Activated naive CD4-positive, alpha-beta T cell treated with Interleukin-2 at 50 U/mL for 16 hours (primary cell): ENCODE data around the gene SNURF.
"Not testable (repeated sequence)": the region's sequence is repeated elsewhere in the genome, so short reads cannot be mapped to it uniquely, and the experiment has no call there.

Experiments
- DNase-seq: peaks from one replicate; pipeline ENCODE4 v3.0.0-alpha.2; 2020

SNURF gene, protein sequence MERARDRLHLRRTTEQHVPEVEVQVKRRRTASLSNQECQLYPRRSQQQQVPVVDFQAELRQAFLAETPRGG

DNA sequence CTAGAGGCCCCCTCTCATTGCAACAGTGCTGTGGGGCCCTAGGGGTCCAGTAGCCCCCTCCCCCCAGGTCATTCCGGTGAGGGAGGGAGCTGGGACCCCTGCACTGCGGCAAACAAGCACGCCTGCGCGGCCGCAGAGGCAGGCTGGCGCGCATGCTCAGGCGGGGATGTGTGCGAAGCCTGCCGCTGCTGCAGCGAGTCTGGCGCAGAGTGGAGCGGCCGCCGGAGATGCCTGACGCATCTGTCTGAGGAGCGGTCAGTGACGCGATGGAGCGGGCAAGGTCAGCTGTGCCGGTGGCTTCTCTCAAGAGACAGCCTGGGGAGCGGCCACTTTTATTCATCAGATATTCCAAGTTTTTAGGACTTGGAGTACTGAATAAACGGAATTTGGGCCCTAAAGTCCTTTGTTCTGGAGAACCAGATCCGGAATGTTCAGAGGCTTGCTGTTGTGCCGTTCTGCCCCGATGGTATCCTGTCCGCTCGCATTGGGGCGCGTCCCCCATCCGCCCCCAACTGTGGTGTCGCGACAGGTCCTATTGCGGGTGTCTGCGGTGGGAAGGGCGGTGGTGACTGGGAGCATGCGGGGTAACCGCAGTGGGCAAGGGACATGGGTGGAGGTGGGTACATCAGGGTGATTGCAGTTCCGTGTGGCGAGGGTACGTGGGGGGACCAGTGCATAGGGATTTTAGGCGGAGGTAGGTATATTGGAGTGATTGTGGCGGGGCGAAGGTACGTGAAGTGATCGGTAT, at the start of gene SNURF, which contains the start of gene SNRPN:
TSS of gene SNURF (plus strand) at position 205 of the 748 bp plus-strand sequence. CDS start at position 267, 62 bp downstream.
TSS of gene SNRPN (plus strand) at position 205 of the 748 bp plus-strand sequence. CDS start 19,467 bp downstream, outside the sequence.
- DNase-seq = peak; percentile 66

DNA sequence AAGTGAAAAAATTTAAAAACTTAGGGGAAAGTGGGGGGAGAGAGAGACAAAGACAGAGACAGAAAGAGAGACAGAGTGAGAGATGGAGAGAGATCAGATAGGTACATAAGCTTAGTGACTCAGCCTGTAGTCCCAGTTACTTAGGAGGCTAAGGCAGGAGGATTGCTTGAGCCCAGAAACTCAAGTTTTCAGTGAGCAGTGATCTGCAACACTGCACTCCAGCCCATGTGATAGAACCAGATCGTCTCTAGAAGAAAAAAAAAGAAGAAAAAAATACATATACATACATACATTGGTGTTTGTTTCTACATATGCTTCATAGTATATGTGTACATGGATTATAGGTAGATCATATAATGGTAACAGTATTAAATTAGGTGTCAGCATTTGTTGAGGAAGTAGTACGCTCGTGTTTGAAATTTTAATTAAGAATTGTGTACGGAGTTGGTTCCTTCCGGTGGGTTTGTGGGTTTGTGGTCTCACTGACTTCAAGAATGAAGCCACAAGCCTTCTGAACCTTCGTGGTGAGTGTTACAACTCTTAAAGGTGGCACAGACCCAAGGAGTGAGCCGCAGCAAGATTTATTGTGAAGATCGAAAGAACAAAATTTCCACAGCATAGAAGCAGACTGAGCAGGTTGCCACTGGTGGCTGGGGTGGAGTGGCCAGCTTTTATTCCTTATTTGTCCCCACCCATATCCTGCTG, 38.3 kb upstream of the SNURF start:
- no peak for DNase-seq

DNA sequence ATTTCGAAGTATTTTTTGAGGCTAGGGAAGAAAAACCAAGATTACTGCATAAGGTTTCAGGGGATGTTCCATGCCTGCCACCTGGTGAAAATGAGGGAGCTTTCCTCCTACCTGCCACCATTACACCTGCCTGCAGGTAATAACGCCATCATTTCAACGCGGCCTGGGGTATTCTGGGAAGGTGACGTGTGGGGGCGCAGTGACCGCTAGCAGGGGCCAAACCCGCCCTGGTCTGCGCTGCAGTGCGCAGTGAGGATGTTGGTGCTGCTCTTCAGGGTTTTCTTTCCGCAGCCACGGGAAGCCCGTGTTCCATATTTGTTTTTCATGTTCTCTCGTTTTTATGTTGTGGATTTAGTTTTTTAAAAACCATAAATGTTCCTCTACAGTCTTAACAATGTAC, 37.4 kb upstream of the SNURF start:
- no peak for DNase-seq

DNA sequence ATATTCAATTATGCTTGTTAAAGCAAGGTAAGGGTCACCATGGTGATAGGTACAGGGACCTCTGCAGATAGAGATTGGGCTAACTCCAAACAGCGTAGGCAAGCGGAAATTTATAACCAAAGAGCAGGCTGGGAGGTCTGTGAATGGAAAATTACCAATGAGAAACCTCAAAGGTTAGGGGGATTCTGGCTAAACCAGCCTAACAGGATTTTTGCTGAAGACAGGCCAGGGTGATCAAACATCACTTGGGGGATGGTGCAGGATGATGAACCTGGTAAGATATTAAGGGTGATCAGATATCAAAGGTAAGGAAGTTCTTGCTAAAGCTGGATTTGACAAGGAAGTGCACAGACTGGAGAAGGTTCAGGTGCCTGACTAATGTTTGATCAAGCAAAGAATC, 35.3 kb upstream of the SNURF start:
- no peak for DNase-seq

DNA sequence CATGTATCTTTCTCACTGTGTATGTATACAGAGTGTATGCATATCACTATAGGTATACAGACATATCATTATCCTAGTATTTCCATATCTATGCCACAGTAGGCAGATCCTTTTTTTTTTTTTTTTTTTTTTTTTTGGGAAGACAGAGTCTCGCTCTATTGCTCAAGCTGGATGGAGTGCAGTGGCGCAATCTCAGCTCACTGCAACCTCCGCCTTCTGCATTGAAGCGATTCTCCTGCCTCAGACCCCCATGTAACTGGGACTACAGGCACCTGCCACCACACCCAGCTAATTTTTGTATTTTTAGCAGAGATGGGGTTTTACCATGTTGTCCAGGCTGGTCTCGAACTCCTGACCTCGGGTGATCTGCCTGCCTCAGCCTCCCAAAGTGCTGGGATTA, 32.0 kb upstream of the SNURF start:
- DNase-seq = not testable (repeated sequence)

DNA sequence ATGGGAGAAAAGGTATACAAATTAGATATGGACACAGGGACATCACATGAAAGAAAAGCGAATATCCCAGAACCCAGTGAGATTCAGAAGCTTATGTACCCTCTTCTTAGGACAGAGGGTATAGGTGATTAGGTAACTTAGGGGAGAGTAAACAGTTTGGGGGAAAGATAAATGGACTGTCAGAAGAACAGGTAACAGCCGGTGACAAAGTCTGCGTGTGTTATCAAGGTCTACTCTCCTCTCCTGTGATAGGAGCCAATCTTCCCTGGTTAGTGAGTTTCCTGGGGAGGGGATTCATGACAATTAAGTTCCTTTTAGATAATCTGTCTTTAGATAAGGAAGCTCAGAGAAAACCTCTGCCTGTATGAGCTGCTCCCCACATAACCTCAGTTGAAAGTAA, 30.6 kb upstream of the SNURF start:
- no peak for DNase-seq

DNA sequence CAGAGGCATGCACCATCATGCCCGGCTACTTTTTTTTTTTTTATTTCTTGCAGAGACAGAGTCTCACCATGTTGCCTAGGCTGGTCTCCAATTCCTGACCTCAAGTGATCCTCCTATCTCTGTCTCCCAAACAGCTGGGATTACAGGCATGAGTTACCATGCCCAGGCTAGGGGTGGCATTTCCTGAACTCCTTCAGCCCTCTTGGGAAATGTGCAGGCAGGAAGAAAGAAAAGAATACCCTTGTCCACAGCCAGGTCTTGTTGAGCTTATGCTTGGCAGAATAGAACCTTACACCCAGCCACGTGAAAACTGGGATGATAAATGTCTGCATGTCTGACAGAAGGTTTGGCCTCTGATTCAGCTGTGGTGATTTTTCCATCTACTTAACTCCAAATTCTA, 30.2 kb upstream of the SNURF start:
- no peak for DNase-seq

DNA sequence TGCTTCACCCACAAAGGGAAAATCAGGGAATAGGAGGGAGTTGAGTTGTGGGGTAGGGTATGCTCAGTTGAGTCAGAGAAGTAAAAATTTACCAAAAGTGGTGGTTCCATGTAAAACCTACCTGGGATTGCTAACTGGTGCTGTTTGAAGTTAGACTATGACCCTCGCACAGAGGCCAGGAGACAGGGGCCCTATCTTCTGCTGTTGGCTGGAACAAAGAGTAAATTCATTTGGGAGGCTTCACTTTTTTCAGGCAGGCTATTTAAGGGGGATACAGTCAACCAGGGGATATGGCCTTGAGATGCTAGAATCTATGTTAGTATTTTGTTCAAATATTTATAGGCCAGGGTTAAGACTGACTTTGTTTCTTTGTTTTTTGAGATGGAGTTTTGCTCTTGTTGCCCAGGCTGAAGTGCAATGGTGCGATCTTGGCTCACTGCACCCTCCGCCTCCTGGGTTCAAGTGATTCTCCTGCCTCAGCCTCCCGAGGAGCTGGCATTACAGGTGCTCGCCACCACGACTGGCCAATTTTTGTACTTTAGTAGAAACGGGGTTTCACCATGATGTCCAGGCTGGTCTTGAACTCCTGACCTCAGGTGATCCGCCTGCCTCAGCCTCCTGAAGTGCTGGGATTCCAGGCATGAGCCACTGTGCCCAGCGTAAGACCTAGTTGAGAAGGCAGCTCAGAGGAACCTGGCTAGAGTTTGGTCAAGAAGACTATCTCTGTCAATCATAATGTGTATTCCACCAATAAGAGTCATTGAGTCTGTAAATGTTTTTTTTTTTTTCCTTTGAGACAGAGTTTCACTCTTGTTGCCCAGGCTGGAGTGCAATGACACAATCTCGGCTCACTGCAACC, 22.7 kb upstream of the SNURF start:
- DNase-seq = not testable (repeated sequence)

DNA sequence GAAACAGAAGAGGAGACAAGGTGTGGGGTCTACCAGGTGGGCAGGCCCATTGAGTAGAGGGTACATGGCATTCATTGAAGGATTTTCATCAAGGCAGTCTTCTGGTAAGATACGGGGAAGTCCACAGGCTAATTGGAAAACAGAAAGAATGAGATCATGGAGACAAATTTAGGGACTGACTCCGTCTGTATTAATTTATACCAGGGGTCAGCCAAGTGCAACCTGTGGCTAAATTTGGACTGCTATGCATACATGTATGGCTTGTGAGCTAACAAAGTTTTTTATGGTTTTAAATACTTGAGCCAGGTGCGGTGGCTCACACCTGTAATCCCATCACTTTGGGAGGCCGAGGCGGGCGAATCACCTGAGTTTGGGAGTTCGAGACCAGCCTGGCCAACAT, 21.1 kb upstream of the SNURF start:
- DNase-seq = no peak

DNA sequence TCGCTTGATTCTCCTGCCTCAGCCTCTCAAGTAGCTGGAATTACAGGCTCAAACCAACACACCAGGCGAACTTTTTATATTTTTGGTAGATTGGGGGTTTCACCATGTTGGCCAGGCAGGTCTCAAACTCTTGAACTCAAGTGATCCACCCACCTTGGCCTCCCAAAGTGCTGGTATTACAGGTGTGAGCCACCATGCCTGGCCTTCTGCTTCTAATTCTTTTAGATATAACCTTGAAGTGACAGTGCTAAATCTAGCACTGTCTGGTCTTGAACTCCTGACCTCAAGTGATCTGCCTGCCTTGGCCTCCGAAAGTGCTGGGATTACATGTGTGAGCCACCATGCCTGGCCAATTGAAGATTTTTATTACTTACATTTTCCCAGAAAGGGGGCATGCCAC, 16.6 kb upstream of the SNURF start:
- not testable (repeated sequence) for DNase-seq

DNA sequence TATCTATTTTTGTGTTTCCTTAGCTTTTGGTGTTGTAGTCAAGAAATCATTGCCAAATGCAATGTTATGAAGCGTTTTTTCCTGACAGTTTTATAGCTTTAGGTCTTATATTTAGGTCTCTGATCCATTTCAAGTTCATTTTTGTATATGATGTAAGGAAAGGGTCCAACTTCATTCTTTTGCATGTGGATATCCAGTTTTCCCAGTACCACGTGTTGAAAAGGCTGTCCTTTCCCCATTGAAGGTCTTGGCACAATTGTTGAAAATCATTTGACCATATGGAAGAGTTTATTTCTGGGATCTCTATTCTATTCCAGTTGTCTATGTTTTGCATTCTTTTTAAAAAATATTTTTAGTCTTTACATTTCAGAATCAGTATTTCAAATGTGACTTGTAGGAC, 14.6 kb upstream of the SNURF start:
- DNase-seq = no peak

DNA sequence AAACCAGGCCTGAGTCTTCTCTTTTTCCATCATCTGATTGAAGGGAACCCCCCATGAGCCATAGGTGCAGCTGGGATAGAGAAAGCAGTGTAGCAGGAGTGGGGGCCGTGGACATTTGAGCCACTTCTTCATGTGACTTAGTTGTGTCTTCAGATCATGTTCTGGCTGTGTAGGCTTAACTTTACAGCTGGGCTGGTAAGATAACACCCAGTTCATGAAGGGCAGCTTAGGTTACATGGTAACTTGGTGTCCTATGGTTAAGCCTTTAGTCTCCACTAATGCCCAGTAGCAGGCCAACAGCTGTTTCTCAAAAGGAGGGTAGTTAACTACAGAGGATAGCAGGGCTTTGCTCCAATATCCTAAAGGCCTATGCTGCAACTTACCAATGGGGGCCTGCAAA, 11.4 kb upstream of the SNURF start:
- DNase-seq = no peak

DNA sequence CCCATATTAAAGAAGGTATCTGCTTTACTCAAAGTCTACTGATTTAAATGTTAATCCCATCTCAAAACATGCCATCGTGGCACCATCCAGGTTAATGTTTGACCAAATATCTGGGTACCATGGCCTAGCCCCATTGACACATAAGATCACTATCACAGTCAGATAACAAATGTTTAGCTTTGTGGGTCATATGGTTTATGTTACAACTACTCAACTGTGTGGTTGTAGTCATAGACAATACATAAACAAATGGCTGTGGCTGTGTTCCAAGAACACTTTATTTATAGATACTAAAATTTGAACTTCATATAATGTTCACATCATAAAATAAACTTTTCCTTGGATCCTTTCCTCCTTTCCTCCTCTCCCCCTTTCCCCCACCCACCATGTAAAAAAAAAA, 9.8 kb upstream of the SNURF start:
- DNase-seq = no peak

DNA sequence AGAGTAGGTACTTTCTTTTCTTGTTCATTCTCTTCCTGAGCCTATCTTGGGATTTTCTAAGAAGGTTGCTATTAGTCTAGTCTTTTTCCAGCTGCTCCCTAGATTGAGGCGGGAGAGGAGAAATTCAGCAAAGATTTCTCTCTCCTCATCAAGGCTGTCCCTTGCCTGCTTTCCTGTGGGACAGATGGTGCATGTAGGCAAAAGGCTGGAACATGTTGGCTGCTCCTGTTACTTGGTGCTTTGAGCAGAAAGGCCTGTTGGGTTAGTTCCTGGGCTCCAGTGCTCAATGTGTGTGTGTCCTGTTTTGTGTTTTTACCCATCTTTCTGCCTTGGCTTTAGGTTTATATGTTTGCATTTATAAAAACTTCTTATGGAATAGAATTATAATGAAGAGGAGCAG, 9.1 kb upstream of the SNURF start:
- DNase-seq = no peak

DNA sequence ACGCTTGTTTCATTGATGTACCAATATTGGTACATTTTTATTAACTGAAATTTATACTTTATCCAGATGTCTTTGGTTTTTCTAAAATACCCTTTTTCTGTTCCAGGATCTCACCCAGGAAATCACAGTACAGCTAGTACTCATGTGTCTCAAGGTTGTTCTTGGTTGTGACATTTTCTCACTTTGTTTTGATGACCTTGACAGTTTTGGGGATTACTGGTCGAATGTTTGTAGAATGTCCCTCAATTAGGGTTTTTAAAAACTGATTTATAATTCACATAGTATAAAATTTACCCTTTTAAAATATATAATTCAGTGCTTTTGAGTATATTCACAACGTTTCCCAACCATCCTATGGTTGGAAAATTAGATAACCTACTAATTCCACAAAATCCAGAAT, 6.3 kb upstream of the SNURF start:
- DNase-seq = no peak

DNA sequence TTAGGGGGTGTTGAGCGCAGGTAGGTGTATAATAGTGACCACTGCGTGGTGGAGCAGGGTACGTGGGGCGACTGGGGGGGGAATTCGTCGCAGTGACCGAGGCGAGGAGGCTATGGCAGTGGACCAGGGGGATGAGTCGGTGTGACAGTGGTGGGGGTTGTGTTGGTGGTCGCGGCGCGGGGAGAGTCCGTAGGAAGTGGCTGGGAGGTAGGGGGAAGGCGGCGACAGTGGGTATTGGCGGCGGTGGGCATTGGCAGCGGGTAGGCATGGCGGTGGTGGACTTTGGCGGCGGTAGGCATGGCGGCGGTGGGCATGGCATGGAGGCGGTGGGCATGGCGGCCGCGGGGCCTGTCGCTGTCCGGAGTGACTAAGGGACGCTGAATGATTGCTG, 739 bp downstream of the SNURF start:
- DNase-seq = peak; percentile 11

DNA sequence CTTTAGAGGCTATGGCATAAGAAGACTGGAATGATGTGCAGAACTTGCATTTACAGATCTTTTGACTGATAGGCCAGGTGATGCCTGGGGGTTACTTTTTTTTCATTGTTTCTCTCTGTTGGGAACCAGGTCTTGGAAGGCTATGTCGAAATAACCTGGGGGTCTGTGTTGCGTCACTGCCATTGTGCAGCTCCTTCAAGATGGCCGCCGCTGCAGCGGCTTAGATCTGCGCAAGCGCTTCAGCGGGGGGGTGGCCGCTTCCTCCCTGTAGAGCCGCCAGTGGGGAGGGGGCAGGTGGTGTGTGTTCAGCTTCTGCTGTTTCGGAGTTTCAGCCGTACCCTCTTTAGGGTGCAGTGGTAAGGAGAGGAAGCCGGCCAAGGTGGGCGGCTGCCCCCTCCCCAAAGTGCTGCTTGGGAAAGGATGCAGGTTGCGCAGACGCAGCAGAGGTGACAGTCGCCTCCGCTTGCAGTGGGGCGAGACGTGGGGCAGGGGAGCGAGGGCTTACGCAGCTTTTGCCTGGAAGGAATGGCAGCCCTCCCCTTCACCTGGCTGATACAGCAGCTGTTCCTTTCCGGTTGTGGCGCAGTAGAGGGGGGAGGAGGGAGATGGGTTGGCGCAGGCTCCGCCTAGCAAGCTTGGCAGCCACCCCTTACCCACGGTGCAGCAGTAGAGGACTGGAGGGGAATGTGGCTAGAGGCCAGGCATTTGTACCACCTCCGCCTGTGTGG, 1.5 kb downstream of the SNURF start:
- DNase-seq = peak; percentile 78

DNA sequence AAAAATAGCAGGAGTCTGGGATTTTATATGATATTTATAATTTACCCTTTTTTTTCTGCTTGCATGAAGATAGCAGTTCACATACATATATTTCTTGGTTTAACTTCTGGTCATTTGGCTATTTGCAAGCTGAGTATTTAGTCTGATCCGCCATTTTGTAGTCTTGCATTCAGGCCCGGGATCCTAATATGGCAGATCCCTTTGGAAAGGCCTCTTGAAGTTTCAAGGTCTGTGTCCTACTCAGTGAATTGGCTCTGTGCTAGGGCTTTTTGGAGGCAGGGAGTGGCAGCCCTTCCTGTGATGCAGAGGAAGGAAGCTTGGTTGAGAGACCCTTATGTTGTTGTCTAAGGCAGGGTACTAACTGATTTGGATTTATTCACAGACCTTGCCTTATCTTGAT, 2.9 kb downstream of the SNURF start:
- no peak for DNase-seq

DNA sequence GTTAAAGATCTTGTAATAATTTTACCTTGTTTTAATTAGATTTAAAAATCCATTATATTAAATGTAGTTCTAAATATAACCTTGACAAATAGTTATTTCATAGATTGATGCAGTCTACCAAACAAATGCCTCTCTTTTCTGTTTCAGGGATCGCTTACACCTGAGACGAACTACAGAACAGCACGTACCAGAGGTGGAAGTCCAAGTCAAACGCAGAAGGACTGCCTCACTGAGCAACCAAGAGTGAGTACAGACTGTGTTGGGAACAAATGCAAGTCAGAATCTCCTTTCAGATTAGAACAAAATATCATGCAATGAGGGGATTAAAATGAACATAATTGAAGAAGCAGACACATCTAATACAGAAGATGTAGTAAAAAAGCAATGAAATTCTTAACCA, 7.2 kb downstream of the SNURF start:
- no peak for DNase-seq

DNA sequence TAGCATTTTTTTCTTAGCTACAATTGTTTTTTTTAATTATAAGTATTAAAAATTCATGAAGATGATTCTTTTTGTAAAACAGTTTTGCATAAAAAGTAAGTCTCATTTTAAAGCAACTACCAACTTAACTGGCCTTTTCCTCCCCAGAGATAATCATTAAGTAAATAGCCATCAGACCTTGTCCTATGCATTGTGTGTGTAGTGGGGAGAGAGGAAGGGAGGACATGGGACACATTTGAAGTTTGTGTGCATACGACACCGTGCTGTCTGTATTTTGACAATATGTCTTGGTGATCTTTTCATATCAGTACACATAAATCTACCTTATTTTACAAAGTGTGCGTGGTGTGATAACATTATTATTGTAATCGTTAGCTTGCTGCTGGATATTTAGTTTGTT, 8.1 kb downstream of the SNURF start:
- DNase-seq = no peak

DNA sequence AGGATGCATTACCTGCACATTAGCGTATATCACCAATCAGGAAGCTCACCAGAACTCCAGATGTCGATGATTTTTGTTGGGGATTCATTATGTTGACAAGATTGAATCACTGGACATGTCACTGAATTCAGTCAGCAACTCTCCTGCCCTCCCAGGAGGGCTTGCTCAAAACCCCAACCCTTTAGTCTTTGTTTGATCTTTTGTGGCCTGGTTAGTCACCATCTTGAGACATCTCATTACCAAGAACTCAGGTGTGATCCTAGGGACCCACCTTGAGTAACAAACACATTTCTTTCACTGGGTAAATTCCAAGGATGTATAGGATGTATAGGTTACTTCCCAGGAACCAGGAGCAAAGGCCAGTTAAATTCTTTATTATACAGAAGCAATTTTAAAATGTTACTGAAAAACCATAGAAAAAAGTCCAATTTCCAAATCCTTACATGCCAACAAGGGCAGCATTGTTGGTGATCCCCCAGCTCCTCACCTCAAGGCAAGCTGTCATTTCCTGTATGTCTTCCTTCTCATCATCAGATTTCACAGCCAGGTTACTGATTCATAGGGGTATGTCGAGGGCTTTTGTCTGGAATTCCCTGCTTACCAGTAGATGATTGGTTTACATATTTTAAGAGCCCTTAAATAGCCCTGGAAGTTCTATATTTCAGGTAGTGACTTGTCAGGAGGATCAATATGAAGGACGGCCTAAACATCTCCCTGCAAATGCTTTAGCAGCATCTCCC, 11.7 kb downstream of the SNURF start:
- DNase-seq = no peak

DNA sequence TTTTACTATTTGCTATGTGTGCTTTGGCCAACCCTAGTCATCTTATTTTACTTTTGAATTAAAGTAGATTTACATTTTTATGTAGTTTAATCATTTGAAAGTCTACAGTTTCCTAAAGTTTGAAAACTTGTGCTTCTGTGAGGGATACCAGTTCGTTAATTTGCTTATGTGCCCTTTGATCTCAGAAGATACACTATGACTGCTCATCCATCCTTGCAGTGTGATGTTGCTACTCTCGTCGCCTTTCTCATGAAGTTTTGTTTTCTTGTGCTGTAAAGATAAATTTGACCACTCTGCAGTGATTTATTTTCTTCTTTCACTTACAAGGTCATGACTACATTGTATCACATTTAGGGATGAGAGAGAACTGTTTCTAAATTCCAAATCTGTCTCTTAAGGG, 16.3 kb downstream of the SNURF start:
- no peak for DNase-seq
